PC-3 (cell line): ENCODE measurements around the gene PRPH2. TPM values are rescaled to one million over a fixed set of nuclear protein-coding genes. Genes with fewer than 3 reads are reported as not detected.

Experiments used
- ATAC-seq: fragments of 200-7000 bp; cut with Tn5 transposase; 2 replicates; pipeline ENCODE4 v1.9.1; 2020; ENCODE audit warnings: mild to moderate bottlenecking, moderate library complexity
- BruUV-seq: library from RNA; stranded (reverse); fragments of 400-500 nt; replicated peaks from 2 replicates; lab custom pipeline; 2021; lab: Mats Ljungman, UMichigan
- CTCF ChIA-PET: fragments of 300-600 bp; sonication (Branson Sonifier 250); formaldehyde crosslinking; loops from one replicate; lab custom pipeline; 2022; ENCODE audit warnings: antibody characterized with exemption; lab: Charles Lee
- POLR2A ChIA-PET: fragments of 300-600 bp; sonication (Branson Sonifier 250); formaldehyde crosslinking; loops from one replicate; lab custom pipeline; 2022; ENCODE audit warnings: antibody characterized with exemption; ENCODE audit not compliant: unreplicated experiment; lab: Charles Lee
- DNase-seq: peaks from one replicate; pipeline ENCODE4 v3.0.0-alpha.2; 2015
- H2AFZ ChIP-seq: fragments of 300-600 bp; sonication (generic); 2 replicates; pipeline ENCODE4 v1.6.0; 2016; ENCODE audit warnings: antibody characterized with exemption, low read length
- H3F3A ChIP-seq: fragments of 300-600 bp; sonication (generic); one replicate; pipeline ENCODE4 v1.6.0; 2017; ENCODE audit warnings: antibody characterized with exemption, low read length, control low read depth, mild to moderate bottlenecking; ENCODE audit not compliant: unreplicated experiment
- H3K27ac ChIP-seq: fragments of 300-600 bp; sonication (generic); 2 replicates; pipeline ENCODE4 v1.5.1; 2016; ENCODE audit warnings: mild to moderate bottlenecking, low read length
- H3K27me3 ChIP-seq: fragments of 300-600 bp; sonication (generic); 2 replicates; pipeline ENCODE4 v1.6.1; 2016; ENCODE audit warnings: low read length, mixed read lengths
- H3K36me3 ChIP-seq: fragments of 300-600 bp; sonication (generic); 2 replicates; pipeline ENCODE4 v1.6.1; 2016; ENCODE audit warnings: low read depth, mixed run types, low read length, mixed read lengths
- H3K4me1 ChIP-seq: fragments of 300-600 bp; sonication (generic); 2 replicates; pipeline ENCODE4 v1.5.1; 2016; ENCODE audit warnings: low read length; ENCODE audit not compliant: insufficient read depth
- H3K4me2 ChIP-seq: fragments of 300-600 bp; sonication (generic); 2 replicates; pipeline ENCODE4 v1.6.0; 2016; ENCODE audit warnings: low read length
- H3K4me3 ChIP-seq: fragments of 300-600 bp; sonication (generic); 2 replicates; pipeline ENCODE4 v1.5.1; 2016; ENCODE audit warnings: mild to moderate bottlenecking, low read length, mixed read lengths
- H3K79me2 ChIP-seq: fragments of 300-600 bp; sonication (generic); 2 replicates; pipeline ENCODE4 v1.6.1; 2017; ENCODE audit warnings: low read length, mixed read lengths
- H3K9ac ChIP-seq: fragments of 300-600 bp; sonication (generic); 2 replicates; pipeline ENCODE4 v1.6.0; 2016; ENCODE audit warnings: mild to moderate bottlenecking, low read length
- H3K9me2 ChIP-seq: fragments of 300-600 bp; sonication (generic); replicated peaks from 2 replicates; pipeline ENCODE4 v1.6.1; 2016; ENCODE audit warnings: mixed run types, low read length, mixed read lengths
- H3K9me3 ChIP-seq: fragments of 300-600 bp; sonication (generic); 2 replicates; pipeline ENCODE4 v1.6.1; 2016; ENCODE audit warnings: low read length, mixed read lengths
- H4K20me1 ChIP-seq: fragments of 300-600 bp; sonication (generic); 2 replicates; pipeline ENCODE4 v1.6.1; 2016; ENCODE audit warnings: low read length, mixed read lengths
- CTCF ChIP-seq: fragments of 300-600 bp; sonication (generic); conservative IDR thresholded peaks from 2 replicates; pipeline ENCODE4 v1.5.1; 2017; ENCODE audit warnings: antibody characterized with exemption, low read depth, mild to moderate bottlenecking, low read length
- EZH2 ChIP-seq: fragments of 300-600 bp; sonication (generic); IDR thresholded peaks from one replicate; pipeline ENCODE4 v1.6.1; 2017; ENCODE audit warnings: antibody characterized with exemption, mild to moderate bottlenecking, low read length; ENCODE audit not compliant: unreplicated experiment
- EZH2phosphoT487 ChIP-seq: fragments of 300-600 bp; sonication (generic); IDR thresholded peaks from 2 replicates; pipeline ENCODE4 v1.6.1; 2018; ENCODE audit warnings: mild to moderate bottlenecking, antibody characterized with exemption, low read length, borderline replicate concordance
- intact Hi-C: fragments of 100-400 bp; cut with micrococcal nuclease; formaldehyde crosslinking; loops from 2 replicates; pipeline ENCODE4 v1.9.0; 2023
- total RNA-seq: library from RNA; depleted of rRNA; stranded (reverse); fragments of >200 nt; gene quantifications from 2 replicates; pipeline ENCODE4 v1.2.3, GENCODE V29; 2014

PRPH2 gene
- total RNA-seq, 1 experiment from 2014 or later, result not detected

DNA sequence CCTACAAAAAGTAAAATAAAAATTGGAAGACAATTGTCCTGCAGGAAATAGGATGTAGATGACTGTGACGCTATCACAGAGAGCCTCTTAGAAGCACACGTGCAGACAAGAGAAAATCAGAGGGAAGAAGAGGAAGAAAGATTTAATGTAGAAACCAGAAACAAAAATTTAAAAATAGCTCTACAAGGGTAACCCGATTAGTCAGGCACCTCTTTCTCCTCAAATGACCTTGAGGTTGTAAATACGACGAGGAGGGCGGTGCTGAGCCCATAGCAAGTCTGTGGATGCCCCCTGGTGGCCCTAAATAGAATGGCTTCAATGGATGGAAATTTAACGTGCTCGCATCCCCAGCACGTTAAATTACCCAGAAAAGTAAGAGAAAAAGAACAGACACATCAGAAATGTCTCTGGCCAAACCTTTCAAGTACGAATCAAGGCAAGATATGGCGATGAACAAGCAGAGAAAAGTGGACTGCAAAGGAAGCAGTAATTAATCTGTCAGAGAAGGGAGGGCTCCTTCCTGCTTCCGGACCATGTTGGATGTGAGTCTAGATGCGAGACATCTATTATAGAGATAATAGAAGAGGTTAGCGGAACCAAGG lies 4.2 kb upstream of the PRPH2 start:
- Histone ChIP-seq H3K36me3 (no peaks in the 10 kb centered on the region), H3K9me3 (no peaks in the 10 kb centered on the region), H3K27ac (no peak overlapping the region), H3K4me3 (peak overlapping the region; percentile 20; the same call in 1 of the 2 replicates), H3K4me2 (peak overlapping the region; percentile 75), H3K27me3 (no peaks in the 10 kb centered on the region), H2AFZ (peak overlapping the region; percentile 79), H3K9ac (no peak overlapping the region), H4K20me1 (no peaks in the 10 kb centered on the region), H3K9me2 (no peaks in the 10 kb centered on the region), H3F3A (no peaks in the 10 kb centered on the region), H3K4me1 (no peaks in the 10 kb centered on the region), H3K79me2 (no peaks in the 10 kb centered on the region)
- POLR2A ChIA-PET, result interaction anchor here (0.5 kb wide), 1 partner anchor 55 kb away, joined by 9 read pairs; no protein-coding TSS in a partner anchor
- intact Hi-C loops, result loop anchor here (1.0 to 2.0 kb wide), 3 partner anchors 34 to 150 kb away; no protein-coding TSS in a partner anchor
- CTCF ChIA-PET, result interaction anchor here (0.5 to 2.0 kb wide), 6 partner anchors 10 to 105 kb away, joined by 3 to 13 read pairs (median 4); partner anchors contain the start of gene TBCC
- TF ChIP-seq EZH2, result no peak
- TF ChIP-seq EZH2phosphoT487, result no peak
- TF ChIP-seq CTCF, result peak; percentile 95
- peak; percentile 77 for DNase-seq
- peak; percentile 88 for ATAC-seq
- BruUV-seq, result no TSS peak

DNA sequence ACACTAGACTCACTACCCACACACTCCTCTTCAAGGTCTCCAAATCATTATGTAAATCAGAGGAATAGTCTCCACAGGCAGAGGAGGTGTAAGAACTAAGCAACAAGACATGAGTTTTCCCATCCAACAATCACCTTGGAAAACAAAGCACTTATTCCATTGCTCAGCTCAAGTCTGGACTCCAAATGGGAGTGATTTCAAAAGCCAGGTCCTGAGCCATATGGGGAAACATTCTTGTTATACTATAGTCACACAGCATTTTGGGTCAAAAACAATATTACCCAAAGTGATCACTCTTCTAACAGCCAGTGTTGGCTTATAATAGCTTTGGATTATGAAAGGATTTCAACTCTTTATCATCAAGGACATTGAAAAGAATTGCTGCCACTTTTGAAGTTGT lies 3.6 kb upstream of the PRPH2 start:
- no peak overlapping the region for H3K9ac ChIP-seq
- H3K79me2 ChIP-seq, result no peaks in the 10 kb centered on the region
- no TSS peak for BruUV-seq
- no peaks in the 10 kb centered on the region for H3K36me3 ChIP-seq
- no peaks in the 10 kb centered on the region for H3K27me3 ChIP-seq
- CTCF ChIA-PET, result interaction anchor here (0.5 to 2.0 kb wide), 6 partner anchors 9 to 136 kb away, joined by 3 to 13 read pairs (median 4); partner anchors contain the start of gene TBCC
- peak overlapping the region; percentile 79; the same call in 1 of the 2 replicates for H2AFZ ChIP-seq
- H3F3A ChIP-seq, result no peaks in the 10 kb centered on the region
- DNase-seq (no peak), ATAC-seq (no peak)
- TF ChIP-seq EZH2phosphoT487 (no peak), EZH2 (no peak), CTCF (no peak)
- H3K4me2 ChIP-seq, result peak overlapping the region; percentile 75
- peaks cover under 1% of the 10 kb centered on the region; the same call in 1 of the 2 replicates for H3K4me1 ChIP-seq
- H3K4me3 ChIP-seq, result no peak overlapping the region
- H4K20me1 ChIP-seq, result no peaks in the 10 kb centered on the region
- no peaks in the 10 kb centered on the region for H3K9me2 ChIP-seq
- H3K9me3 ChIP-seq, result no peaks in the 10 kb centered on the region
- POLR2A ChIA-PET, result interaction anchor here (0.5 to 0.6 kb wide), 2 partner anchors 55 to 57 kb away, joined by 7 to 9 read pairs; no protein-coding TSS in a partner anchor
- H3K27ac ChIP-seq, result no peak overlapping the region
- intact Hi-C loops, result loop anchor here (1.0 to 2.0 kb wide), 3 partner anchors 33 to 151 kb away; no protein-coding TSS in a partner anchor

DNA sequence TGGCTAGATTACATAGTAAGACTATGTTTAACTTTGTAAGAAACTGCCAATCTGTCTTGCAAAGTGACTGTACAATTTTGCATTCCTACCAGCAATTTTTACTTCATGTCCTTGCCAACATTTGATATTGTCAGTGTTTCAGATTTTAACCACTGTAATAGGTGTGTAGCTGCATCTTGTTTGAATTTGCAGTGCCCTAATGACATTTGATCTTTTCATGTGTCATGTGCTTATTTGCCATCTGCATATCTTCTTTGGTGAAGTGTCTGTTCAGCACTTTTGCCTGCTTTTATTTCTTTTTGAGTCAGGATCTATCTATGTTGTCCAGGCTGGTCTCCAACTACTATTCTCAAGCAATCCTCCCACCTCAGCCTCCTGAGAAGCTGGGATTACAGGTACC lies 2.4 kb upstream of the PRPH2 start:
- DNase-seq (no peak), ATAC-seq (no peak)
- Histone ChIP-seq H3F3A (no peaks in the 10 kb centered on the region), H3K4me3 (no peak overlapping the region), H3K9ac (no peak overlapping the region), H2AFZ (no peak overlapping the region), H3K27me3 (no peaks in the 10 kb centered on the region), H3K4me2 (no peak overlapping the region), H3K79me2 (no peaks in the 10 kb centered on the region), H3K9me2 (no peaks in the 10 kb centered on the region), H3K9me3 (no peaks in the 10 kb centered on the region), H3K36me3 (no peaks in the 10 kb centered on the region), H4K20me1 (no peaks in the 10 kb centered on the region), H3K27ac (no peak overlapping the region), H3K4me1 (peaks cover 7% of the 10 kb centered on the region; the same call in 1 of the 2 replicates)
- no TSS peak for BruUV-seq
- POLR2A ChIA-PET, result no interaction called here
- TF ChIP-seq EZH2 (no peak), CTCF (no peak), EZH2phosphoT487 (no peak)
- CTCF ChIA-PET, result no interaction called here
- intact Hi-C loops, result no loop called here
